SH-SY5Y (cell line): Measurements from ENCODE around the gene PRKG1.

Experiments
- GATA2 ChIP-seq: IDR thresholded peaks from 2 replicates; pipeline ENCODE4 v1.6.1; 2011; ENCODE audit warnings: mild to moderate bottlenecking, low read depth, low read length
- GATA3 ChIP-seq: IDR thresholded peaks from 2 replicates; pipeline ENCODE4 v1.6.1; 2011; ENCODE audit warnings: low read depth, mild to moderate bottlenecking, low read length, moderate library complexity

DNA sequence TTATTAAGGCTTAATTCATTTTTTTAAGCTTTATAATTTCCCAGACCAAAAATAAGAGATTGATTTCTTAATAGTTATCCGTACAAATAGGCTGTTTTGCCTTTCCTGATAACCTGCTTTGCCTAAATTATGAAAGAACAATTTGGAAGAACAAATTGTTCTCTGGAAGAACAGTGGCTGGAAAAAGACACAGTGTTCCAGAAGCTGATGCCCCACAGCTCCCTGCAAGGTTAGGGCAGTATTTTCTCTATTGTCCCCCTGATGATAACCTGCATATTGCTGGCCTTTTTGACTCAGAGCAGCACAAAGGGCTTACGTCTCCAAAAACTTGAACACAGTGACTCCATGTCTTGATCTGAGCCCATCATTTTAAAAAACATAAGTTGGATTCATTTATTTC is 473.7 kb downstream of the PRKG1 start:
- TF ChIP-seq GATA2 (no peak), GATA3 (no peak)
